ENCODE measurements around the gene FOXF2.

FOXF2 gene

DNA sequence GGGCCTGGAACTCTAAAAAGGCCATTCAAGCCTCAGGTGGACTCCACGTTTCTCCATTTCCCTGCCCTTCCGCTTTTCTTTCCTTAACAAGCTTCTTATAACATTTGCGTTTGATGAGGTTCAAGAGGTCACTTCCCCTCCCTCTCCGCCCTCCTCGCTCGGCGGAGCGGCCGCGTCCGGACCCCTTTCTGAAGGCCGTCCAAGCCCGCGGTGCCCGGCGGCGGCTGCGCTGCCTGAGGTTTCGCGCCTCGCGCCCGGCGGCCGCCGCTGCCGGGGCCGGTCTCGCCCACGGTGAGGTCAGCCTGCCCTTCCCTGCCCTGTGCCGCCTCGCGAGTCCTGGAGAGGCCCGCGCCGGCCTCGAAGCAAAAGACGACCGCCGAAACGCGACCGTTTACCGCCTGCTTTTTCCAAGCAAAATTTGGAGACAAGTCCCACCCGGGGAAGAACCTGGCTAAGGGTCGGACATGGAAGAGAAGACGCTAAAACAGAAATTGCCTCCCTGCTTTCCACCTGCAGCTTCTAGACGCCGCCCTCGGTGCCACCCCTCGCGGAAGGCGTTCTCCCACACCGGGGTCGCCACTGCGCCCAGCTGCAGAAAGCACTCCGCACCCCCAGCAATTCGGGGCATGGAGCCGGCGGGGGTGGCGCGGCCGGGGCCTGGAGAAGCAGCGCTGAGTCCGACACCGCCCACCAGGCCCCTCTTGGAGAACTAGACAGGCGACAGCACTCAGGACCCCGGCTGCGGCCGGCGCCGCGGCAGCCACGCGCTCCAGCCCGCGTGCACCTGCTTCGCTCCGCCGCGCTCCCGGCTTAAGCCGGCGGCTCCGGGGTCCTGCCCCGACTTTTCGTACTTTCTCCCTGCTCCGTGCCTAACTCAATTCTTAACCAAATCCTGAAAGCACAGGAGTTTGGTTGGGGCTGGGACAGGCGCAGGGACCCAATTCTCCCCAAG is 11.0 kb upstream of the FOXF2 start:
- no peak for DNase-seq

DNA sequence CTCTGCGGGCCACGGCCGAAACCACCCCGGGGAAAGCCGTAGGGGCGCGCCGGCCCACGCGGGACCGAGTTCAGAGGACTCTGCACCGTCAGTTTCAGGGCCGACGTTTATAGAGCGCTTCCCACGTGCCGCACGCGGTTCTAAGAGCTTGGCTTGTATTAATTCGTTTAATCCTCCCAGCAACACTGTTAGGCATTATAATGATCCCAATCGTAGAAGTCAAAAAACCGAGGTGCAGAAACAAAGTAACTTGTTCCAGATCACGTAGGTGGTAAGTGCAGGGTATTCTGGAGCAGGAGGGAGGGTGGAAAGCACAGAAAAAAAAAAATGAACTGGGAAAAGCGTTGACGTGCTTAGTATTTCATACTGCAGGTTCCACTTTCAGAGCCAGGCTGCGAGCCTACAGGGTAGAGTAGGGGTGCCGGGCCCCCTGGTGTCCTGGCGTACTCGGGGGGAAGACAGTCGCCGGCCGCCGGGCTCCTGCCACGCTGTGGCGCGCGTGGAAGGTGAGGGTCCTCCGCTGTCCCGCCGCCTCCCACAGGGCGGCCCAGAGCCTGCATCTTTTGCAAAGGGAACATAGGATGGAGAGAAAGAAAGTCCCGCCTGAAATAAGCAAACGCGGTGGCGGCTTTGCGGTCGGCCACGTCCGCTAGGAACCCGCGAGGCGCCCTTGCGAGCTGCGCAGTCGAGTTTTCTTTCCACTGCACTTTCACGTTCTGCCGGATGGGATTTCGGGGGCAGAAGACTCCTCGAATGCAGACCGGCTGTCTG is 10.2 kb upstream of the FOXF2 start:
- no peak for DNase-seq

DNA sequence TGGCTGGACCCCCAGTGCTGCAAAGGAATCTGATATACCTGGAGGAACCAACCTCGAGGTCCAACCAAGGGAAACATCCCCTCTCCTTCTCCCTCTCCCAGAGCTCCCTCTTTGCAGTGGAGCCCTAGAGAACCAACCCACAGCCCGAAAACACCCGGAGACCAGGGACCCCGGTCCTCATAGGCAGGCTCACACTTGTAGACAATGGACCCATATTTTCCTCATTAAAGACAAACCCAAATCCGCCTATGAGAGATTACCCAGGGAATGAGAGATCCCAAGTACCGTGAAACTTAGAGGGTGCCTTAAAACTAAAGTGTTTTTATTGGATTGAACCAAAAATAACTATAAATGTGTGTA is 9.6 kb upstream of the FOXF2 start:
- DNase-seq: no peak

DNA sequence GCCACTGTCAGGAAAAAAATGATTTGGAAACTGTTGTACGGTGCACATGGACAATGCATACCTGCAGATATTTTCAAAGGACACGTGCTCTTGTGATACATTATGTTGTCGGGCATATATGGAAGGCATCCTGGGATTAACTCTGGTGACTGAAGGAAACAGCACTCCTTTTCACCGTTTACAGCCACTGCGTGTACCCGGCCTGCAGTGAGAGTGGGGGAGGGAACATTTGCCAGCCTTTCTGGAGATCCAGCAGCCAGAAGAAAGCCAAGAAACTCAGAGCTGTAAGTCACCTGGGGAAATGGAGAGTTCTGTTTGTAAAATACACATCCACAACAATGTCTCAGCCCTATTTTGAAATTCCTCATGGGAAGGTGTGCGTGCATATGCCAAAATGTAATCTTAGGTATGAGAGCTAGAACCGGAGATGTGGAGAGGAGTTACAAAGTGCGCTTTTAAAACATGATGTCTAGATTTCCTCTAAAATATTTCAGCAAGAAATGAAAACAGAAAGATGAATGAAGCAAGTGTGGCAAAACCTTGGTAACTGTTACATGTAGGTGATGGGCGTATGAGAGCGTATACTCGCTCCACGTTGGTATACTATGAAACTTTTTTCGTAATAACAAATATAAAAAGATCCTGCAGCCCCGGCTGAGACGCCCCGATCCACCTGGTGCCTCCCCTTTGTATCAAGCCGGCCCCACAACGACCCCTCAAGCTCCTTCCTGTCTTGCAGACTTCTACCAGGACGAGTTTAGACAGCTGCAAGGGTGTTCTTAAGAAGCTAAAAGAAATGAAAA is 8.6 kb upstream of the FOXF2 start:
- DNase-seq: no peak

DNA sequence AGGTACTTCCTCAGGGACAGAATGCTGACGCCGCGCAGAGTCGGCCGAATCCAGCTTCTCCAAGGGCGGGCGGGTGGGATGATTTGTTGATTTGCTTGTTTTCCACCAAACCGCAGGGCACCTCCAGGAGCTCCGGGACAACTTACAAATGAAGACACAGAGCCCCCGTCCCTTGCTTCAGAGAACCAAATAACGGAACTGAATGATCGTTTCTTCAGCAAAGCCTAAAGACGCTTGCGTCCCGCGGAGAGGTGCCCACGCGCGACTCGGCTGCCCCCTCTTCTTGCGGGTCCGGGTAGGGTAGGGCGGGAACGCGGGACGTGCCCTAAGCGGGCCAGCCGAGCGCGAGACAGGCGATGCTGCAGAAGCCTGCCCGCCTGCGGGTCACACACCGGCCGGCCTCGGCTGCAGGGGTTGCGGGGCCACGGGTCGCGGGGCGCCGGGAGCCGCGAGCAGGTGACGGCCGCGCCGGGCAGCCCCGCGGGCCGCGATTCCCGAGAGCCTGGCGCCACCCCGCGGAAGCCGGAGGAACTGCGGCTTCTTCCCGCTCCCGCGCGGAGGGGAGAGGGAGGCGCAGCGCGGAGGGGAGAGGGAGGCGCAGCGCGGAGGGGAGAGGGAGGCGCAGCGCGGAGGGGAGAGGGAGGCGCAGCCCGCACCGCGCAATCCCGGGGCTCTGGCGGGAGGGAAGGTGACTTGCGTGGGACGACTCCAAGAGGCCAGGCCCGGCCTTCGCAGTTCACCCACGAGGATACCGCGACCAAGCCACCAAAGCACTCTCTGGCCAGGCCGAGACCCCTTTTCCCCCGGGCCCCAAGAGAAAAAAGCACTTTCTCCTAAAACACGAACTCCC is 7.7 kb upstream of the FOXF2 start:
- DNase-seq: peak in 27 of 56 donors; percentile 4 to 65 (median 27)

DNA sequence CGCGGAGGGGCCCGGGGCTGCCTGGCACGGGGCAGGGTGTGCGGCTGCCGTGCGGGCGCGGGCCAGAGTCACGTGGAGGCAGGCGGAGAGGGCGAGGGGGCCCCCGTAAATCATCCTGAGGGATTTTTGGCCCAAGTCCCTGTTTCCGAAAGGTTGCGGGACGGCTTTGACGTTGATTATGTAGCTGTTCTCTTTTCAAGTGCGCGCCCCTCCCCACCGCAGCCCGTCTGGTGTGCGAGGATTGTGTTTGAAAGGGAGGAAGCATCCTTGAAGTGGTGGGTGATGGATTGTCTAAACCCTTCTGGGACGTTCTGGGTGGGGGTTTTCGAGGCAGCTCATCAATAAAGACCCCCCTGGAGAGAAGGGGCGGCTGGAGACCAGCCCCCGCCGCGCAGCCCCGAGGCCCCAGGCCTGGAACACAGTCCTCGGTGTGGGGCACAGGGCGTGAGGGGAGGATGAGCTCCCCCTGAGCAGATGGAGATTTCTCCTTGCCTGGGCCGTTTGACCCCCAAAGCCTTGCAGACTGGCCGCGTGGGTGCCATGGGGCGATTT is 7.0 kb upstream of the FOXF2 start:
- no peak for DNase-seq

DNA sequence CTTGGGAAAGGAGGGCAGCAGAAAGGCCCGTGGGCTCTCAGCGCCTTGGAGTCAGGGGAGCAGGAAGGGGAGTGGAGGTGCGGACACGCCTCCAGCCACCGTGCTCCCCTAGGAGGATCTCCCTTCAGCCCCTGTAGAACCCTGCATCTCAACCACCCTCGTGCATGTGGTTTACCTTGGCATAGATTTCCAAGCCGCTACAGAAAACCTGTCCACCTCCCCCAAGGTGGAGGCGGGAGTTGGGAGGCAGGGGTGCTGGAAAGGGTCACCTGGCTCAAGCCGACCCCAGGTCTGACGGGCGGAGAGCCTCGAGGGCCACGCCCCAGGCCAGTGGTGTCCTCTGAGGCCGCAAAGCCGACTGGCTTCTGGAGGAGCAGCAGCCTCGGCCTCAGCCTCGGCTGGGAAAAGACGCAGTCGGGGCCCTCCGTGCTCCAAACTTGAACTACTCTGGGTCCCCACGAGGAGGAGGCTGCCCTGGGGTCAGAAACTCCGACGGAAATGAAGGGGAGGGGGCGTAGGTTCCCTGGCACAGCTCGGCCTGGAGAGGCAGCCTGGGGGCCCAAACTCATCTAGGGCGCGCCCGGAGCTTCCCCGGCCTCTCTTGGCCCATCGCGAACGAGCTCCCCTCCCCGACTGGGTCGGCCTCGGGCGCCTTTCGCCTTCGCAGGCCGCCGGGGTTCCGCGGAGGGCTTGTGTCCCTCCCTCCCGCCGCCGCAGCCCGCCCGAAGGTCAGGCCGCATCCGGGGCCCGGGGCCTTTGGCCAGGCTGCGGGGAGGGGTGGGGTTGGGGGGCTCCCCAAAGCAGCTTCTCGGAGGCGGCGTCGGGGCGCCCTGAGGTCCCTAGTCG is 6.3 kb upstream of the FOXF2 start:
- no peak for DNase-seq

DNA sequence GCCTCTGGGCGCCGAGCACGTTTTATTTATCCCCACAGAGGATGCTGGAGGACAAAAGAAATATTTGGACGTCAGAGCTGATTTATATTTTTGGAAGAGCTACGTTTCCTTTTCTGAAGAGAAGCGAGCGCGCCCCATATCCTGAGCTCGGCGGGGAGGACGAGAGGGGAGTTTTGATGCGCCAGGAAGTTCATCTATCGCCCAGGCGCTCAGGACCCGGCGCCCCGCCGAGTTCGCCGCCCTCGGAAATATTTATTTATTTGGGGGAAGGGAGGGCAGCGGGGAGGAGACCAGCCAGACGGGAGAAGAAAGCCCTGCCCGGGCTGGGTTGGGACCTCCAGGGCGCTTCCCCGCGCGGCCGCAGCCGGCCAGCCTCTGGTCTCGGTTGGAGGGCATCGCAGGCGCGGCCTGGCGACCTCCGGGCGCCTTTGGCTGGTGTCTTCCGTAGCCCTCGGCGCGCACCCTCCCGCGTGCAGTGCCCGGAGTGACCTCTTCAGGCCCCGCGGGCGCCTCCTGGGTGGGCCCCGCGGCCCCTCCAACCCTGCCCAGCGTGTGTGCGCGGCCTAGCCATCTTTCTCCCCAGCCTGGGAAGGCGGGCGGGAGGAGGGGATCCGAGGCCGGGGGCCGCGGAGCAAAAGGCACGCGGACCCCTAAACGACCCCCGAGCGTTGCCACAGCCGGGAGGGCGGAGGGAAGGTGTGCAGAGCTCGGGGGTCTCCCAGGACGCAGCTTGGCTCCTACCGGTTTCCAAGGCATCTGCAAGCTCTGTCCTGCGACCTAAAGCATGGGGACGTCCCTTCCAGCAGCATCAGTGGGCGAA is 5.4 kb upstream of the FOXF2 start:
- no peak for DNase-seq

DNA sequence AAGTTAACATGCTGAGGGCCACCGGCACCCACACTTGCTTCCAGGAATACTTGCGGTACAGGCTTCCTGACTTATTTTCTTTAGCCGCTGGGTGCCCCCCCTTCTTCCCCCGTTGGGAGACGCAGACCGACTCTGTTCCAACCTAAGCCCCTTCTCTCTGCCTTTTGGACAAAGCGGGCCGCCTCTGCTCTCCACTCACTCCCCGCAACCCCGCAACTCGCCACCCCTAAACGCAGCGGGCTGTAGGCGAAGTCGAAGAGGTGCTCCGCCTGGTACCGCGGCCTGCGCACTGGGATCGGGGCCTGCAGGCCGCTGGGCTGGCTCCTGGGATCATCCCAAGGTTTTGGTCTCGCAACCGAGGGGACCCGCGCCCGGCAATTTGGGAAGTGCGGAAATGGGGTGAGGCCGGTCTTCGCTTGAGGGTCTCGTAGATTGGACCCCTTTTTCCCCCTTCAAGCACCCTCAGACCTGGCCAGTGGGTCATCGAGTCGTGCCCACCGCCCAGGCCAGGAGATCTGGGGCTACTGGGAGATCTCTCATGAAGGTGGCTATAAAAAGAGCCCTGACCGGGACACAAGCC is 4.7 kb upstream of the FOXF2 start:
- DNase-seq: no peak

DNA sequence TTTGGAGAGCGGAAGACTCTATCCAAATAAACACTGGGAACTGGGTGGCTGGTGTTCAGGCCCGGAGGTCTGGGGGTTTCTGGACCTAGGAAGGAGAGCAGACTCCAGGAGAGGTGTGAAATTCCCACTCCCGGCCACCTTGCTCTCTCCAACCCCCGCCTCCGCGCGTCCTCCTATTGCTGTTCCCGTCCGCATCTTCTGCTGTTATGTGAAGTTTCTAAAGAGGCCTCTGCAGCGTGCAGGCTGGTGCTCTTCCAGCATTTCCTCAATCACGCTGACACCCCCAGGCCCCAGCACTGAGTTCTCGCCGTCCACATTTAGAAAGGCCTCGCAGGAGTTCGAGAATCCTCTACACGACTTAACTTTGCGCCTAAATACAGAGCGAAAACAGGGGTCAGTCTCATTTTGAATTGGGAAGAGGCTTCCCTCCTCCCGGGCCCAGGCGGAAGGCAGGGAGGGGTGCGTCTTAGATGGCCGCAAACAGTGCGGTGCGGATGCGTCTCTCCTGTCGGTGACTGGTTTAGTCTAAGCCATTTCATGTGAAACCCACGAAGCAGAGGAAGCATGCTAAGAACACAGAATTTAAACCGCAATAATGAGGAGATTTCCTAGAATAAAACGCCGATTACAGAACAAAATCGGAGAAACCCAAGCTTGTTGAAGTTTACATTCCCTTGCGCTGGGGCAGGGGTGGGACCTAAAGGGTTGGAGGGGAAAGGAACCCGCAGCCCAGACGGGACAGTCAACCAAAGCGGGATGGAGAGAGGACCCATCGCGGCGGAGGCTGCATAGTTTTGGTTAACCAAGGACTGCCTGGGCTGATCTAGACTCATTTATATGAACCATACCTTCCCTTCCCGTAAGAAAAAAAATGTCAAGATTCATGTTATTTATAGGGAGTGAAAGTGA is 4.0 kb upstream of the FOXF2 start:
- no peak for DNase-seq

DNA sequence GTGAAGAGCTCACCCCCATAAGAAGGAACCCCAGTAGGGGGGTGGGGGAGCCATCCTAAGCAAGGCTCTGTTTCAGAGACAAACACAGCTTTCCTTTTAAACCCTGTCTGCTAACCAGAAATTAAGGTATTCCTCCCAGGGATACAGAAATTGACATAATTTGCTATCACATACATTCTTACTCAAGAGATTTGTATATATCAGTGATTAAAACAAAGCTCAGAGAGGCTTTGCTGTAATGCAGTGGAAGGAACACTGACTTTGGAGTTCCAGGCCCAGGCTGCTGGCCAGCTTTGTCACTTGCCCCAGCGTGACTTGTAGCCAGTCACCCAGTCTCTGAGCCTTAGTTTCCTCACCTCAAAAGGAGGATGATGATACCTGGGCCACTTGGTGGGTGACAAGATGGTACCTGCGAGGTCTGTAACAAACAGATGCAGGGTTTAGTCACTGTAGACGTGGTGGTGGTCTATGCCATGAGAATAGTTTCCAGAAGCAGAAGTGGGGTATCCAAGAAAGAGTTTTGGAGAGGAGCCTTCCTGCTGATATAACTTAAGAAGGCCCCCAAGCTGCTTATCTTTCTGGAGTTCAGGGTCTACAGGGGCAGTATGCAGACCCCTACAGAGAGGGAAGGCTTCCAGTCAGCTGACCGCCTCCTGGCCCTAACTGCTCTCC is 3.2 kb upstream of the FOXF2 start:
- no peak for DNase-seq

DNA sequence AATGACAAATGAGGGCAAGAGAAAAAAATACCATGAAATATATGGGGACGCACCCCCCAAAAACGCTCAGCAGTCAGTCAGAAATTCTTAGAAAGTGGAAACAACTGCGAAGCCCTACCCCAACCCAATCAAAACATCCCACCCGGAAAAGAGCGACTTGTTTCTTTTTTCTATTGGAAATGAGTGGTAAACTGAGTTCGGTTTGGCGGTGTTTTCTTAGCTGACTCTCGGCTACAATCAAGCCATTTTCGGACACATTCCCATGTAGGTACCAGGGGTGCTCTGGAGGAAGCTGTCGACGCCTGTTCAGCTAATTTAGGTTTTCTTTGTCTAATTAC is 1.9 kb upstream of the FOXF2 start:
- no peak for DNase-seq

DNA sequence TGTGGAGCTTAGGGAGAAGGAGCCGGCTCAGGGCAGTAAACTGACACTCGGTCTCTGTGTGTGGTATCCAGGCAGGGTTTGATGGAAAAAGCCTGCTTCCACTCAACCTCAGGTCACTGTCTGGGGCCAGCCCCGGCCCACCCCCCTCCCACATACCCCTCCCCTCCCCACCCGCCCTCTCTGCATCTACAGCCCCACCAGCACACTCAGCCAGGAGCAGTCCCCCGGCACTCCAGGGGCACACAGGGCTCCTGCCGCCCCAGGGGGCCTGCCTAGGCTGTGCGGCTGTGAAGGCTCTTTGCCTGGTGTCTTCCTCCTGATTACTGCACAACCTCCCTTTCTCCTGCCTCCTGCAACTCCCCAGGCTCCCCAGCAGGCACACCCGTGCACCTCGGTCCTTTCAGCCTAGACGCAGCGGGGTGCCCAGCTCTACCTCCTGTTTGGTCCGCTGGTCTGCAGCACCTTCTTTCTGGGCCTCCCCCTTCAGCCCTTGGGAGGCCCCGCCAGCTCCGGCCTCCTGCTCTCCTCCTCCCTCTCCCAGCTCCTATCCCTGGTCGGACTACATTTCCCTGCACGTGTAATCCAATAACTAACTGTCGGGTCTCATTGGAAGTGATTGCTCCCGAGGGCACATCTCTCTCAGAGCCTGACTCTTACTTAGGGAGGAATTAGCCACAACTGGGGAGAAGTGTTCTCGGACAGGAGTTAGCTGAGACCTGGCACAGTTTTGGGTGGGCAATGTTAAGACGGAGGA is 1.3 kb upstream of the FOXF2 start:
- DNase-seq: no peak

DNA sequence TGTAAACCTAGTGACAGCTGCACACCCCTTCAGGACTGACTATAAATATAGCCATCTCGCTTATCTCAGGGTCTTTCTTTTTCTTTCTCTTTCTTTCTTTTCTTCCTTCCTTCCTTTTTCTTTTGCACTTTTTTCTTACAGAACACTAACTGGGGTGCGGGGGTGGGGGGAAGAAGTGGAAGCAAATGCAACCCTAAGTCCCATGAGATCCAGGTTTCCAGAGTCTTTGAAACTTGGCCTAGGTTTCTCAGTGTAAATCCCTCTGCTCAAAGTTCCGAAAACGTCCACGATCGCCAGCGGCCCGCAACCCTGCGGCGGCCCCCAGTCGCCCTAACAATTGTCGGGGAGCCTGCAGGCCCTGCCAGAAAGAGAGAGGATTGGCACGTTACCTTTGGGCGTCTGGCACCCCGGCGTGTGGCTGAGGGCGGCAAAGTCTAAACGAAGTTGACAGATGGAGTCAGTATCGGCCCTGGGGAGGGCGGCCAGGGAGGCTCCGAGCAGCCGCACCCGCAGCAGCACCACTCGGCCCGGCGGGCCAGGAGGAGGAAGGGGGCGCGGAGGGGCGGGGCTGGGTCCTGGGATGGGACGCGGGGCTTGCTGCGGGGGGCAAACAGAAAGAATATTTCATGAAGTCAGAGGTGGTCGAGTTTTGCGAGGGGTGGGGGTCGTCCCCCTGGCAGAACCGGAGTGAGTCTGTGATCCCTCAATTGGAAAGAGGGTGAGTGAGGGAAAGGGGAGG is 577 bp upstream of the FOXF2 start:
- DNase-seq: no peak

All from amygdala (tissue), 56 donors.